Kidney (tissue), 14 donors: Measurements from ENCODE around the gene HSF2BP. TPM values are rescaled to one million over a fixed set of nuclear protein-coding genes. Genes with fewer than 3 reads are reported as not detected.
A peak's percentile ranks its signal among the peaks of the same experiment; 100 is the strongest.

ENCODE experiments used
- DNase-seq, 5 donors: peaks; one replicate each; pipeline ENCODE4 v3.0.0-alpha.2; 2013 to 2020
- FAIRE-seq: peaks from 2 replicates; lab custom pipeline; 2012; peaks lifted over from hg19 to GRCh38; lab: Jason Lieb, UNC
- H3K27ac ChIP-seq, 2 donors: one replicate each; pipeline ENCODE4 v1.7.0; 2013; ENCODE audit warnings: low read depth in 2 of 2, low read length in 2 of 2, inconsistent platforms in 1 of 2
- H3K27me3 ChIP-seq: one replicate; pipeline ENCODE4 v1.7.1; 2013; ENCODE audit warnings: low read length, inconsistent platforms; ENCODE audit not compliant: control insufficient read depth, insufficient read depth
- H3K36me3 ChIP-seq, 3 donors: one replicate each; pipeline versions ENCODE4 v1.7.0 to v1.7.1; 2013; ENCODE audit warnings: low read length in 3 of 3, control low read depth in 1 of 3, inconsistent platforms in 1 of 3; ENCODE audit not compliant: insufficient read depth in 3 of 3, control insufficient read depth in 2 of 3
- H3K4me1 ChIP-seq, 3 donors: one replicate each; pipeline versions ENCODE4 v1.7.0 to v1.7.1; 2013; ENCODE audit warnings: low read length in 3 of 3, inconsistent platforms in 1 of 3, low read depth in 1 of 3; ENCODE audit not compliant: control insufficient read depth in 2 of 3, insufficient read depth in 2 of 3
- H3K4me3 ChIP-seq, 3 donors: one replicate each; pipeline versions ENCODE4 v1.7.0 to v1.8.1; 2013; ENCODE audit warnings: low read length in 3 of 3, control low read depth in 1 of 3, inconsistent platforms in 1 of 3
- H3K9ac ChIP-seq, 3 donors: one replicate each; pipeline versions ENCODE4 v1.7.0 to v1.7.1; 2013; ENCODE audit warnings: low read length in 3 of 3, control low read depth in 1 of 3, inconsistent platforms in 1 of 3
- H3K9me3 ChIP-seq, 3 donors: one replicate each; pipeline versions ENCODE4 v1.7.0 to v1.7.1; 2013; ENCODE audit warnings: low read length in 3 of 3, control low read depth in 1 of 3, inconsistent platforms in 1 of 3; ENCODE audit not compliant: control insufficient read depth in 2 of 3, insufficient read depth in 1 of 3
- CTCF ChIP-seq: IDR thresholded peaks from 3 replicates; pipeline ENCODE4 v1.5.1; 2012; ENCODE audit warnings: mild to moderate bottlenecking, moderate library complexity, borderline replicate concordance; ENCODE audit not compliant: insufficient read depth; ENCODE audit errors: extremely low read depth
- intact Hi-C: fragments of 100-400 bp; cut with DNase I; formaldehyde crosslinking; loops from one replicate; pipeline ENCODE4 v1.11.1; 2022
- polyA plus RNA-seq: library from polyadenylated mRNA; stranded (reverse); fragments of 350-450 nt; fragmentation: Illumina TruSeq; extraction: RNeasy Lipid Tissue Mini Kit (QIAGEN cat#74804); gene quantifications from one replicate; pipeline ENCODE4 v1.2.3, GENCODE V29; 2014; ENCODE audit warnings: low read depth, low replicate concordance; ENCODE audit not compliant: insufficient read depth
- total RNA-seq: library from RNA; stranded (reverse); fragmentation: NEBNext Ultra II Directional; extraction: Animal tissue kit (Norgen Biotek cat#: 25700); gene quantifications from one replicate; pipeline ENCODE4 v1.2.1, GENCODE V29; 2021
- donor health status: control.
- donor health status: control.
- donor health status: control.
- donor health status: control.
- donor health status: control.
- donor health status: DM: yes; HTN: yes; CAD: no.
- donor health status: Normal renal cell carcinoma (clear cell type).

Gene HSF2BP
- total and polyA plus RNA-seq, 2 donors from 2014 or later, result 0.19 to 0.60 TPM

DNA sequence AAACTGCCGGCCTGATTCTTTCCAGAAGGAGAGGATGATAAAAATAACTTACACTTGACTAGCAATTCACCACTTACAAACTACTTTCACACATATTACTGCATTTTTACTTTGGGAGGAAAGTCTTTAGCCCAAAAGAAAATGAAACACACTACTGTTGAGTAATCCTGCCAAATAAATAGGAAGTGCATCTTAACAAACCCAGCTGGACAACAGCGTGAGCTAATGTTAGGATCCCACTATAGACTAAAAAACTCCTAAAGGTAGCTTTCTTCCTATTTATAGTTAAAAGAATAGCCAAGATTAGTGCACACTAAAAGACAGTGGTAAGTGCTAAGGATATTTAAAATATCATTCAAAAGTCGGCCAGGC is 83.8 kb downstream of the HSF2BP start:
- no peak for FAIRE-seq

DNA sequence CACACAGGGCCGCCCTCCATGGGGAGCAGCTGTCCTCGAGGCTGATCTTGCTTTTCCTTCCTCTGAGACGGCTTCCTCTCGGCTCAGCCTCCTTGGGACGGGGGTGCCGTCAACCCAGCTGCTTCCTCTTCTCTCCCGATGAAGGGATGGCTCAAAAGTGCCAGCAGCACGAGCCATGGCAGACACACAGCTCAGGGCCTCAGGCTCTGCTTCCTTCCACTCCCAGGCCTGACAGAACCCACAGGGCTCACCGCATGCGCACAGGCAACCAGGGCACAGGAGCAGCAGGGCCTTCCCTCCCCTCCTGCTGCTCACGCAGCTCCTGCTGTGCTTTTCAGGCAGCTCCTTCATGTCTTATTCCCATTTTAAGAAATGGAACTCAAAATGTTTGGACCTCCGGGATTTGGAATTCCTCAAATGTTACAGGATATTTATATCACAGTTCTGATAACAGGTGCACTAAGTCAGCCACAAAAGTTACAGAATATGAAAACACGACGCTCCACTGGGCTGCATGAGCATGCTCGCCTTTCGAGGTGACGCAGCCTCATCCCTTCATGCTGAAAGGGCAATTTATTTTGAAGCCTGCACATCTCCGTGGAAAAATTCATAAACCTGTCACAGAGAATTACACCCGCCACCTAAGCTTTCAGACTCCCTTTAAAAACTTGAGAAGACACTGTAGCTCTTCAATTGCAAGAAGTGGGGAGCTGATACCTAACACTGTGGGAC is 84.4 kb downstream of the HSF2BP start:
- Histone ChIP-seq H3K4me1 (peaks cover 0 to 3% (median 0%) of the 10 kb centered on the region in 3 donors), H3K9me3 (no peaks in the 10 kb centered on the region), H3K4me3 (no peak overlapping the region), H3K27ac (peak overlapping the region in 1 of 2 donors; percentile 3), H3K9ac (peak overlapping the region in 1 of 3 donors; percentile 26), H3K36me3 (no peaks in the 10 kb centered on the region), H3K27me3 (no peaks in the 10 kb centered on the region)
- FAIRE-seq, result no peak
- no peak for TF ChIP-seq CTCF
- intact Hi-C loops, result no loop called here
- peak in 4 of 5 donors; percentile 63 to 86 (median 78) for DNase-seq

More for the DNA sequence above, 83.8 kb downstream of the HSF2BP start:
- no peak overlapping the region for H3K9ac ChIP-seq
- H3K9me3 ChIP-seq, result no peaks in the 10 kb centered on the region
- peak overlapping the region in 1 of 2 donors; percentile 3 for H3K27ac ChIP-seq
- H3K4me3 ChIP-seq, result no peak overlapping the region
- no peak for DNase-seq
- TF ChIP-seq CTCF, result no peak
- H3K36me3 ChIP-seq, result no peaks in the 10 kb centered on the region
- H3K4me1 ChIP-seq, result peaks cover 0 to 3% (median 0%) of the 10 kb centered on the region in 3 donors
- intact Hi-C loops, result no loop called here
- H3K27me3 ChIP-seq, result no peaks in the 10 kb centered on the region

DNA sequence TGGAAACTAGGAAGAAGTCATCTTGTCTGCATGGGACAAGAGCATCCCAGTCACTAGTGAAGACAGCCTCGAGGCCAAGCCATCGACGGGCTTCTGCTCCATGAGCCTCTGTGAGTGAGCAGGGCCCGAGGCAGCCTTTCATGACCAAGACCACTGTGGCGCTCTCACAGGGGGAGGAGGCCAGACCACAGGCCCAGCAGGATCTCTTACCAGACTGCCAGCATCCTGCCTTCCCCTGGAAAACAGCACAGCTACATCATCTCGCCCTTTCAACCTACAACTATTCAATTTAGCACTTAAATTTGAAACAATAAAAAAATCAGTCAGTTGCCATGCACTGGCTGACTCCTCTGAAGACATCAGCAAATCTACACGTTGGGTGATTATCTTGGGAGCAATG is 85.4 kb downstream of the HSF2BP start:
- H3K4me3 ChIP-seq, result no peak overlapping the region
- H3K4me1 ChIP-seq, result peaks cover 0 to 3% (median 0%) of the 10 kb centered on the region in 3 donors
- no peaks in the 10 kb centered on the region for H3K27me3 ChIP-seq
- H3K9me3 ChIP-seq, result no peaks in the 10 kb centered on the region
- TF ChIP-seq CTCF, result no peak
- FAIRE-seq (no peak), DNase-seq (no peak)
- no peak overlapping the region for H3K9ac ChIP-seq
- H3K36me3 ChIP-seq, result no peaks in the 10 kb centered on the region
- intact Hi-C loops, result no loop called here
- H3K27ac ChIP-seq, result no peak overlapping the region
